GM19099 (cell line): ENCODE results near the gene C11orf97.

Experiments used
- POLR2A ChIP-seq: IDR thresholded peaks from 3 replicates; pipeline ENCODE4 v1.6.1; 2011; ENCODE audit warnings: low read depth; ENCODE audit not compliant: insufficient read length; ENCODE audit errors: extremely low read depth

The C11orf97 gene

DNA sequence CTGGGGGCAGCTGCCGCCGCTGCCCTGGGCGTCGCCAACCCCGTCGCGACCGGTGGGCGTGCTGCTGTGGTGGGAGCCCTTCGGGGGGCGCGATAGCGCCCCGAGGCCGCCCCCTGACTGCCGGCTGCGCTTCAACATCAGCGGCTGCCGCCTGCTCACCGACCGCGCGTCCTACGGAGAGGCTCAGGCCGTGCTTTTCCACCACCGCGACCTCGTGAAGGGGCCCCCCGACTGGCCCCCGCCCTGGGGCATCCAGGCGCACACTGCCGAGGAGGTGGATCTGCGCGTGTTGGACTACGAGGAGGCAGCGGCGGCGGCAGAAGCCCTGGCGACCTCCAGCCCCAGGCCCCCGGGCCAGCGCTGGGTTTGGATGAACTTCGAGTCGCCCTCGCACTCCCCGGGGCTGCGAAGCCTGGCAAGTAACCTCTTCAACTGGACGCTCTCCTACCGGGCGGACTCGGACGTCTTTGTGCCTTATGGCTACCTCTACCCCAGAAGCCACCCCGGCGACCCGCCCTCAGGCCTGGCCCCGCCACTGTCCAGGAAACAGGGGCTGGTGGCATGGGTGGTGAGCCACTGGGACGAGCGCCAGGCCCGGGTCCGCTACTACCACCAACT lies 32.5 kb downstream of the C11orf97 start:
- no peak for TF ChIP-seq POLR2A

DNA sequence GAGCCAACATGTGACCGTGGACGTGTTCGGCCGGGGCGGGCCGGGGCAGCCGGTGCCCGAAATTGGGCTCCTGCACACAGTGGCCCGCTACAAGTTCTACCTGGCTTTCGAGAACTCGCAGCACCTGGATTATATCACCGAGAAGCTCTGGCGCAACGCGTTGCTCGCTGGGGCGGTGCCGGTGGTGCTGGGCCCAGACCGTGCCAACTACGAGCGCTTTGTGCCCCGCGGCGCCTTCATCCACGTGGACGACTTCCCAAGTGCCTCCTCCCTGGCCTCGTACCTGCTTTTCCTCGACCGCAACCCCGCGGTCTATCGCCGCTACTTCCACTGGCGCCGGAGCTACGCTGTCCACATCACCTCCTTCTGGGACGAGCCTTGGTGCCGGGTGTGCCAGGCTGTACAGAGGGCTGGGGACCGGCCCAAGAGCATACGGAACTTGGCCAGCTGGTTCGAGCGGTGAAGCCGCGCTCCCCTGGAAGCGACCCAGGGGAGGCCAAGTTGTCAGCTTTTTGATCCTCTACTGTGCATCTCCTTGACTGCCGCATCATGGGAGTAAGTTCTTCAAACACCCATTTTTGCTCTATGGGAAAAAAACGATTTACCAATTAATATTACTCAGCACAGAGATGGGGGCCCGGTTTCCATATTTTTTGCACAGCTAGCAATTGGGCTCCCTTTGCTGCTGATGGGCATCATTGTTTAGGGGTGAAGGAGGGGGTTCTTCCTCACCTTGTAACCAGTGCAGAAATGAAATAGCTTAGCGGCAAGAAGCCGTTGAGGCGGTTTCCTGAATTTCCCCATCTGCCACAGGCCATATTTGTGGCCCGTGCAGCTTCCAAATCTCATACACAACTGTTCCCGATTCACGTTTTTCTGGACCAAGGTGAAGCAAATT lies 33.3 kb downstream of the C11orf97 start:
- TF ChIP-seq POLR2A = no peak

DNA sequence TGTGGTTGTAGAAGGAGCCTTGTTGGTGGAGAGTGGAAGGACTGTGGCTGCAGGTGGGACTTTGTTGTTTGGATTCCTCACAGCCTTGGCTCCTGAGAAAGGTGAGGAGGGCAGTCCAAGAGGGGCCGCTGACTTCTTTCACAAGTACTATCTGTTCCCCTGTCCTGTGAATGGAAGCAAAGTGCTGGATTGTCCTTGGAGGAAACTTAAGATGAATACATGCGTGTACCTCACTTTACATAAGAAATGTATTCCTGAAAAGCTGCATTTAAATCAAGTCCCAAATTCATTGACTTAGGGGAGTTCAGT lies 33.9 kb downstream of the C11orf97 start:
- TF ChIP-seq POLR2A = no peak

DNA sequence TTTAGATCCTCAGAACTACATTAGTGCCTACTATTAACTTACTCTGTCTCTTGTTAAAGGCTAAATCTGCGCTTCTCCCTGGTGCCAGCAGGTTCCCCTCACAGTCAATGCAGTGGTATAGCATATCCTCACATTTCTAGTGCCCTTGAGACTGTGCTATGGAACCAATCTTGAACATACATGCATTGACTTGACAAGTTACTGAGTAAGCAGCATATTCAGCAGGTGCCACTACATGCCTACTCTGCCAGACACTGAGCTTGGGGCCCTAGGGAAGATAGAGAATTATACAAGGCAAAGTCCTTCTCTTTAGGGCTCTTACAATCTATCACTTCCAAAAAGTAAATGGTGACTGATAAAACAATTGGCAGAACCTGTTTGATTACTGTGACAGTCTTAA lies 34.6 kb downstream of the C11orf97 start:
- no peak for TF ChIP-seq POLR2A

DNA sequence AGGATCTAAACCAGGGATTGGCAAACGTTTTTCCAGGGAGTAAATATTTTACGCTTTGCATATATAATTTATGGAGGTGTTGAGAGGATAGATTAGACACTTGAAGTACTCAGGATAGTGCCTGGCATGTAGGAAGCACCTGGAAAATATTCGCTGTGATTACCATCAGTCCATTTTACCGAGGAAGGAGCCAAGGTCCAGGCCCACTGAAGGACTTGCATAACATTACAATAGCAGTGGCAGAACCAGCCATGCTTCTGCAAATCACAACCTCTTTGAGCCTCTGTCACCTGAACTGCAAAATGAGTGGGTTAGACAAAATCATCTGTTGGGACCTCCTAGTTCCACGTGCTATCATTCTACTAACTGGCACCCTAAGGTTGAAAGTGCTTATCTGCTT lies 36.9 kb downstream of the C11orf97 start:
- no peak for TF ChIP-seq POLR2A

DNA sequence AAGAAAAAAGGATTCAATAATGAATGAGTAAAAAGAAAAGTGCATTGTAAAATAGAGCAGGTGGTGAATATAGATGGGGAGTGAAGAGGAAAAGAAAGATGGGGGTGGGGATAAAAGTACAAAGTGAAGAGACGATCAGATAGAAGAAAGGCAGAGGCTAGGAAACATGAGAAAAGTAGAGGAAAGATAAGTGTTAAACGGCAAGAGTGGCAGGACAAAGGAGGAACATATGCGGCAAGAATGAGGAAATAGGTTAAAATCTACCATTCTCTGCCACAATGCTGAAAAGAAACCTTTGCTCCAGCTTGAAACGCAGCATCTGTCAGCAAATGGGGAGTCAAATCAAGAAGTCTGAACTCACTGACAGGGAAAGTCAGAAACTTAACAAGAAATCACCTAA lies 38.3 kb downstream of the C11orf97 start:
- TF ChIP-seq POLR2A = no peak

DNA sequence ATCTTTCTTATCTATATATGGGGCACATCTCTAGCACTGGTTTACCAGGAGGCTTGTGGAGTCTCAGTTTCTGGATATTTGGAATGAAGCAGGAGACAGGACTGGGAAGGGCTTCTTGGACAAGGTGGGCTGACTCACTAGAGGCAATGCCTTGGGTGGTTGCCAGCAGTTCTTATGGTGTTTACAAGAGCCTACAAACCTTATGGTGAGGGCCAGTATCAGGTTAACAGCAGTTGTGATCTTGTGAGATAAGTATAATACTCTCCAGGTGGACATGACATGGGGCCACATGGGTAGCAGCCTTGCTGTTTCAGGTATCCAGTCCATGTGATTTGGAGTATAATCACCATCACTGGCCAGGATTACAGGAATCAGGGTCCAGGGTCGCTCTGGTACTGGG lies 41.7 kb downstream of the C11orf97 start:
- TF ChIP-seq POLR2A = no peak

DNA sequence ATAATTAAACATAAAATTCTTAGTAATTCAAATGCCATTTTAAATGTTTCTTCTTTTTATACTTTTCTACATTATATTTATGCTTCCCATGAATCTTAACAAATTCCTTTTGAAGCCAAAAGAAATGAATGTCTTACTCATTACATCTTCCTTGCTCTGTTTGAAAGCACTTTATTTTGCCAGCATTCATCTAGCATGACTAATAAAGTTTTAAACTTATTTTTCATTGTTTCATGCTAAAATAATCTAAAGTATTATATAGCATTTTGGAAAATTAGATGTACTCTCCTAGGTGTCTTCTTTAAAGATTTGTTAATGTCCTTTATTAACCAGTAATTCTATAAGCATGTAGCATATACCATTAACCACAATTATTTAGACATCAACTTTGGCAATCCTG lies 45.2 kb downstream of the C11orf97 start:
- no peak for TF ChIP-seq POLR2A

DNA sequence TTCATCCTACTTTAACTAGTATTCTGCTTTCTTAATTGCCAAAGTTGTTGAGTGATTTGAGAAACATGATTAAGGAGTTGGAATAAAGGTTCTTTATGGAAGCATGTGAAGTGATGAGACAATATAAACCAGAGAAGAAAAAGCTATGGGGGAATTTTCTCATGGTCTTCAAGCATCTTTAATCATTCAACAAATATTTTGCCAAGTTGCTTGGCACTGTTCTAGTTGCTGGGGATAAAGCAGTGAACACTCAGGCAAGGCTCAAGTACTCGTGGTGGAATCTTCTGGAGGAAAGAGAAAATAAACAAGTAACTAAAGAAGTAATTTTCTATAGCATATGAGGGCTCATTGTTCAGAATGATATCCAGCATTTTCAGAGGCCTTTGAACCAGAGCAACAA lies 45.7 kb downstream of the C11orf97 start:
- TF ChIP-seq POLR2A = no peak

DNA sequence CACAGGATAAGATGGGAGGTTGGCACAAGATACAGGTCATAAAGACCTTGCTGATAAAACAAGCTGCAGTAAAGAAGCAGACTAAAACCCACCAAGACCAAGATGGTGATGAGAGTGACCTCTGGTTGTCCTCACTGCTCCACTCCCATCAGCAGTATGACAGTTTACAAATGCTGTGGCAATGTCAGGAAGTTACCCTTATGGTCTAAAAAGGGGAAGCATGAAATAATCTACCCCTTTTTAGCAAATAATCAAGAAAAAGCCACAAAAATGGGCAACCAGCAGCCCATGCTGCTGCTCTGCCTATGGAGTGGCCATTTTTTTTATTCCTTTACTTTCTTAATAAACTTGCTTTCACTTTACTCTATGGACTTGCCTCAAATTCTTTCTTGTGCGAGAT lies 46.2 kb downstream of the C11orf97 start:
- TF ChIP-seq POLR2A = no peak

DNA sequence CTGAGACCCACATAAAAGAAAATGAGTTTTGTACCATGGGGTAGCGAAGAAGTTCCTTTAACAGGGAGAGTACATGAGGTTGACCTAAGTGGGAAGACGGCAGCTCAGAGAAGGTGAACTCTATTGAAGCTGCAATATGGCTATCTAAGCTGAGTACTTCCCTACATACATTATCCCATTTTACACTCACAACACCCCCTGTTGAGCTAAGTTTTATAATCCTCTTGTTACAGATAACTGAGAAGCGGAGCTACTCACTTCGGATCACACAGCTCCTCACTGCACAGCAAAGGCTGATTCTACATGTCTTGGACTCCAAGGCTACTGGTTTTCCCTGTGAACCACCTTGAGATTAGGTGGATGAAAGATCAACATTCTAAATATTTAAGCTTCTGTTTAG lies 46.7 kb downstream of the C11orf97 start:
- TF ChIP-seq POLR2A = no peak

DNA sequence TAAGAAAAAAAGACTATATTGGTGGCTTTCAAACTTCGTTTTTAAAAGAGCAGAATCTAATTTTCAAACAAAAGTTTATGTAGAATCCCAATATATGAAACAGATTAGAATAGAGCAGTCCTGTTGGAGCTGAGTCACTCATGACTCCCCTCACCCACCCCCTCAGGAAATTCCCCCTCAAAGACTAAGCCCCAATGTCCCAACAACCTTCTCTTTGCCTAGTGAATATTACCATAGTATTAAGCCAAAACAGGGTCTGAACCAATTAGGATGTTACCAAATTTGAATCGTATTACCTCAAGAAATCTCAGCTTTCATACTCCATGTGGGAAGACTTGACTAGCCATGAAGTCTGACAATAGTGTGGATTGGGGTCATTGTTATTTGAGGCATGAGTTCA lies 47.1 kb downstream of the C11orf97 start:
- no peak for TF ChIP-seq POLR2A

DNA sequence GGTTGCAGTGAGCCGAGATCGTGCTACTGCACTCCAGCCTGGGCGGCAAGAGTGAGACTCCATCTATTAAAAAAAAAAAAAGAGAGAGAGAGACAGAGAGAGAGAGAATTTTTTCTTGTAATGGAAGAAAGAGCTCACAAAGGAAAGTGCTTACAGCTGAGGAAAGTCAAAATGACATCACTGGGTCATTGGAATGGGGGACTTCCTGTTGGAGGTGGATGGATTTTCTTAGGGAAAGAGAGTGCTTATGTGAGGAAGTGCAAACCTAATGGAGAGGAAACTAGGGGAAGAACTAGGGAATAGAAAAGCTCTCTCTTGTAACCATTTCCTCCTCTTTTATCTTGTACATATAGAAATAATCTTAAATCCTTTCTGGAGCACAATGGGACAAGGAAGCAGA lies 48.6 kb downstream of the C11orf97 start:
- no peak for TF ChIP-seq POLR2A

DNA sequence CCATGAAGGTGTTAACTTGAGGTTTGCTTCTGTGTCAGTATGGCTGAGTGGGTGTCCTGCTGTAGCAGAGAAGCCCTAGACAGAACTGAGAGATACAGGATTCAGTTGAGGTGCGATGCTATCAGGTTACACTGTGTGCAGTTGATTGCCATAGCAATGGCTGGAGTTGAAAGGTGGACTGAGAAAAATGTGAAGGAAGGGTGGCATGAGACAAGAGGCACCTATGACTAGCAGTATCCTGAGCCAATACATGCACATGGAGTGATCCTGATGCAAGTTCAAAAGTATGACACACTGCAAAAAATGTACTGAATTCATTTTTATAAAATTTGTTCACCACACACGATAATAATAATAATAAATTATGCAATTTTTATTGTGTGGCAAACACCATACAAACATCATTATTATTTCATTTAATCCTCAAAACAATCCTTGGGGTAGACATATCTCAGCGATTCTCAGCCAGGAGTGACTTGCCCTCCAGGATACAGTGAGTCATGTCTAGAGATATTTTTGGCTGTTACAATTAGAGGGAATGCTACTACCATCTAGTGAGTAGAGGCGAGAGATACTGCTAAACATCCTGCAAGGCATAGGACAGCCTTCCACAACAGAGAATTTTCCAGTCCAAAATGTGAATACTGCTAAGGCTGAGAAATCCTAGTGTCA lies 51.1 kb downstream of the C11orf97 start:
- TF ChIP-seq POLR2A = no peak

DNA sequence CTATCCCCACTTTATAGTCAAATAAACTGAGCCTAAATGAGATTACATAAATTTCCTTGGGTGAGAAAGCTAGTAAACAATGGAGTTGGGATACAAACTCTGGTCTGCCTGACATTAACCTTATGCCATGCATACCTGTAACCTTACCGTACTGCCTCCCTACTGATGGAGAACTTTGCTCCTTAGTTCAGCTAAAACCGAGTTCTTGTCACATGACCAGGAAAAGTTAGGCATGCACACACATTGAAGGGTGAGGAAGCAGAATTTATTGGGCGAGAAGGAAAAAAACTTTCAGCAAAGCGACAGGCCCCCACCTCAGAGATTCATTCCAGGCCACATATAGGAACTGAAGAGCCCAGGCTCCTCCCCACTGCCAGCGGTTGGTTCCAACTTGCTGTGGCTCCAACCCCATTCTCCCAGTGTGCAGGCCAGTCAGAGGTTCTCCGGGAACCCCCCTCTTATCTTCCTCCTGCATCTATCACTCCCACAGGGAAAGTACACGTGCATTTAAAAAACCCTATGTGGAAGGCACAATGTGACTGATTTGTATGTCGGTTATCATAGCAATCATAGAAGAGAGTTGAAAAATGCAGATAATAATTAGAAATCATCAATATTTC lies 51.7 kb downstream of the C11orf97 start:
- no peak for TF ChIP-seq POLR2A
